Endothelial cell (in vitro differentiated cells): ENCODE measurements around the gene ADPGK. TPM values are rescaled to one million over a fixed set of nuclear protein-coding genes. Genes with fewer than 3 reads are reported as not detected.
"Not testable (repeated sequence)": the region's sequence is repeated elsewhere in the genome, so short reads cannot be mapped to it uniquely, and the experiment has no call there.

Experiments used
- DNase-seq: peaks from one replicate; pipeline ENCODE4 v3.0.0; 2021; ENCODE audit warnings: low spot score
- H3K27ac Mint-ChIP-seq: one replicate; pipeline ENCODE4 v1.8.0; 2021; ENCODE audit warnings: mixed read lengths, inconsistent platforms; ENCODE audit not compliant: unreplicated experiment
- H3K27me3 Mint-ChIP-seq: one replicate; pipeline ENCODE4 v1.8.0; 2021; ENCODE audit warnings: mild to moderate bottlenecking, moderate library complexity, mixed read lengths, inconsistent platforms; ENCODE audit not compliant: unreplicated experiment
- H3K36me3 Mint-ChIP-seq: one replicate; pipeline ENCODE4 v1.8.0; 2021; ENCODE audit warnings: mild to moderate bottlenecking, low read depth, mixed read lengths, inconsistent platforms; ENCODE audit not compliant: unreplicated experiment
- H3K4me1 Mint-ChIP-seq: one replicate; pipeline ENCODE4 v1.8.0; 2021; ENCODE audit warnings: mild to moderate bottlenecking, mixed read lengths, inconsistent platforms; ENCODE audit not compliant: unreplicated experiment
- H3K4me3 Mint-ChIP-seq: one replicate; pipeline ENCODE4 v1.8.0; 2021; ENCODE audit warnings: mild to moderate bottlenecking, mixed read lengths, inconsistent platforms; ENCODE audit not compliant: unreplicated experiment
- H3K9me3 Mint-ChIP-seq: one replicate; pipeline ENCODE4 v1.8.0; 2021; ENCODE audit warnings: mixed read lengths, inconsistent platforms; ENCODE audit not compliant: unreplicated experiment
- total RNA-seq: library from RNA; stranded (reverse); fragmentation: NEBNext Ultra II Directional; extraction: Animal tissue kit (Norgen Biotek cat#: 25700); gene quantifications from one replicate; pipeline ENCODE4 v1.2.1, GENCODE V29; 2021; ENCODE audit not compliant: unreplicated experiment
- TF ChIP-seq, protein P1 (sequence below): fragments of 200-600 bp; sonication (generic); IDR thresholded peaks from one replicate; pipeline ENCODE4 v1.5.0; 2021; ENCODE audit warnings: antibody characterized with exemption; ENCODE audit not compliant: unreplicated experiment

The ADPGK gene
- total RNA-seq, 1 donor from 2014 or later: 42.0 TPM

DNA sequence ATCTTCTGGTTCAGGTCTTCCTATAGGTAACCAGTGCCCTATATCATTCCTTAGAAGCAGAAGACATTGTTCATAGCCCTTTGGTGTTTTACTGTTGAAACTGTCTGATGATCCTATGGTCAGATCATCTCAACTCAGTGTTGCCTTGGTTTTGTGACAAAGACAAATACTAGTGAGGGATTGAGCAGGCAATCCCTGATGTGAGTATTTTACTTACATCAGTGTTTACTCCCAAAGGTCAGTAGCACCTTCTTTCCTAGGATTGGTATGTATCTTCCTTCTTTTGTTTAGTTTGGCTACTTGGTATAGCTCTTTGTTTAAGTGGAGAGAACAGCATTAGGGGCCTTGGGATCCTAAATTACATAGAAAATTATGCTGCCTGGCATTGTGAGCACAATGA is 56.4 kb downstream of the ADPGK start:
- Mint-ChIP-seq H3K4me3 (no peak overlapping the region), H3K27me3 (peaks cover 2% of the 10 kb centered on the region), H3K27ac (no peak overlapping the region), H3K36me3 (no peaks in the 10 kb centered on the region), H3K4me1 (peaks cover 2% of the 10 kb centered on the region), H3K9me3 (no peaks in the 10 kb centered on the region)
- TF ChIP-seq, protein P1, sequence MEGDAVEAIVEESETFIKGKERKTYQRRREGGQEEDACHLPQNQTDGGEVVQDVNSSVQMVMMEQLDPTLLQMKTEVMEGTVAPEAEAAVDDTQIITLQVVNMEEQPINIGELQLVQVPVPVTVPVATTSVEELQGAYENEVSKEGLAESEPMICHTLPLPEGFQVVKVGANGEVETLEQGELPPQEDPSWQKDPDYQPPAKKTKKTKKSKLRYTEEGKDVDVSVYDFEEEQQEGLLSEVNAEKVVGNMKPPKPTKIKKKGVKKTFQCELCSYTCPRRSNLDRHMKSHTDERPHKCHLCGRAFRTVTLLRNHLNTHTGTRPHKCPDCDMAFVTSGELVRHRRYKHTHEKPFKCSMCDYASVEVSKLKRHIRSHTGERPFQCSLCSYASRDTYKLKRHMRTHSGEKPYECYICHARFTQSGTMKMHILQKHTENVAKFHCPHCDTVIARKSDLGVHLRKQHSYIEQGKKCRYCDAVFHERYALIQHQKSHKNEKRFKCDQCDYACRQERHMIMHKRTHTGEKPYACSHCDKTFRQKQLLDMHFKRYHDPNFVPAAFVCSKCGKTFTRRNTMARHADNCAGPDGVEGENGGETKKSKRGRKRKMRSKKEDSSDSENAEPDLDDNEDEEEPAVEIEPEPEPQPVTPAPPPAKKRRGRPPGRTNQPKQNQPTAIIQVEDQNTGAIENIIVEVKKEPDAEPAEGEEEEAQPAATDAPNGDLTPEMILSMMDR: no peak
- no peak for DNase-seq

- not testable (repeated sequence) for H3K36me3 Mint-ChIP-seq, H3K27me3 Mint-ChIP-seq, H3K27ac Mint-ChIP-seq, H3K9me3 Mint-ChIP-seq, H3K4me3 Mint-ChIP-seq, H3K4me1 Mint-ChIP-seq, DNase-seq
These were observed 57.7 kb downstream of the ADPGK start for GRCh38 chr15:72725851-72726250.

DNA sequence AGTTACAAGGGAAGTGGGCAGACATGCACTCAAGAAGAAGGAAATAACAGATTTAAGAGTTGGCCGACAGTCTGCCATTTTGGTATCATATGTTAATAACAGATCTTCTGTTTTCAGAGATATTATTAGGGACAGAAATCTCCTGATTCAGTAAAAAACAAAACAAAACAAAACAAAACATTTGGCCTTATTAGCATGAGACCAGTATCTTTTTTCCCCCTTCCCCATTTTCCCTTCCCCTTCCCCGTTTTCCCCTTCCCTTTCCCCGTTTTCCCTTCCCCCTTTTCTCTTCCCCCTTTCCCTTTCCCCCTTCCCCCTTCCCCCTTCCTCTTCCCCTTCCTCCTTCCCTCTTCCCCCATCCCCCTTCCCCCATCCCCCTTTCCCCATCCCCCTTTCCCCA is 58.1 kb downstream of the ADPGK start:
- H3K9me3 Mint-ChIP-seq: no peaks in the 10 kb centered on the region
- H3K27ac Mint-ChIP-seq: no peak overlapping the region
- H3K4me1 Mint-ChIP-seq: peaks cover 2% of the 10 kb centered on the region
- H3K27me3 Mint-ChIP-seq: peaks cover 2% of the 10 kb centered on the region
- TF ChIP-seq, protein P1: no peak
- no peak overlapping the region for H3K4me3 Mint-ChIP-seq
- H3K36me3 Mint-ChIP-seq: no peaks in the 10 kb centered on the region
- DNase-seq: no peak

GRCh38 chr15:72724028-72724427 is 59.5 kb downstream of the ADPGK start:
- no peak for DNase-seq
- Mint-ChIP-seq H3K4me3 (no peak overlapping the region), H3K36me3 (no peaks in the 10 kb centered on the region), H3K4me1 (peaks cover 2% of the 10 kb centered on the region), H3K27ac (no peak overlapping the region), H3K27me3 (peaks cover 2% of the 10 kb centered on the region), H3K9me3 (no peaks in the 10 kb centered on the region)
- TF ChIP-seq, protein P1: no peak

- Mint-ChIP-seq H3K36me3 (no peaks in the 10 kb centered on the region), H3K27ac (no peak overlapping the region), H3K9me3 (no peaks in the 10 kb centered on the region), H3K27me3 (peaks cover 2% of the 10 kb centered on the region), H3K4me1 (no peaks in the 10 kb centered on the region), H3K4me3 (no peak overlapping the region)
- TF ChIP-seq, protein P1: peak; percentile 81
- peak; percentile 66 for DNase-seq
These were observed 61.4 kb downstream of the ADPGK start for GRCh38 chr15:72722071-72722696.

DNA sequence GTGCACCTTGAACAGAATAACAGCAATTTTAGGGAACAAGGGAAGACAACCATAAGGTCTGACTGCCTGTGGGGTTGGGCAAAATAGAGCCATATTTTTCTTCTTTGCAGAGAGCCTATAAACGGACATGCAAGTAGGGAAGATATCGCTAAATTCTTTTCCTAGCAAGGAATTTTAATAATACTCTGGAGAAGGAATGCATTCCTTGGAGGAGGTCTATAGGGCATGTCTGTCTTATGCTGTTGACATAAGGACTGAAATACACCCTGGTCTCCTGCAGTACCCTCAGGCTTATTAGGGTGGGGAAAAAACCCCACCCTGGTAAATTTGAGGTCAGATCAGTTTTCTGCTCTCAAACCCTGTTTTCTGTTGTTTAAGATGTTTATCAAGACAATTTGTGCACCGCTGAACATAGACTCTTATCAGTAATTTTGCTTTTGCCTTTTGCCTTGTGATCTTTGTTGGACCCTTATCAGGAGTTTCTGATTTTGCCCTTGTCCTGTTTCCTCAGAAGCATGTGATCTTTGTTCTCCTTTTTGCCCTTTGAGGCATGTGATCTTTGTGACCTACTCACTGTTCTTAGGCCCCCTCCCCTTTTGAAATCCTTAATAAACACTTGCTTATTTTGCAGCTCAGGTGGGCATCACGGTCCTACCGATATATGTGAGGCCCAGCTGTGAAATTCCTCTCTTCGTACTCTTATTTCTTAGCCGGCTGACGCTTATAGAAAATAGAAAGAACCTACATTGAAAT is 74.8 kb downstream of the ADPGK start:
- not testable (repeated sequence) for H3K4me3 Mint-ChIP-seq, H3K27me3 Mint-ChIP-seq, H3K9me3 Mint-ChIP-seq, H3K36me3 Mint-ChIP-seq, H3K4me1 Mint-ChIP-seq, DNase-seq, H3K27ac Mint-ChIP-seq
